H1 (cell line): ENCODE measurements around the gene LRRC17. TPM values are rescaled to one million over a fixed set of nuclear protein-coding genes. Genes with fewer than 3 reads are reported as not detected.

Experiments
- CTCF ChIA-PET: fragments of 300-600 bp; sonication (Branson Sonifier 250); formaldehyde crosslinking; loops from one replicate; lab custom pipeline; 2021; ENCODE audit not compliant: partially characterized antibody; lab: Charles Lee
- POLR2A ChIA-PET: fragments of 300-600 bp; sonication (Branson Sonifier 250); formaldehyde crosslinking; loops from one replicate; lab custom pipeline; 2021; ENCODE audit warnings: inconsistent platforms; ENCODE audit not compliant: partially characterized antibody; lab: Charles Lee
- DNase-seq, 2 experiments: peaks; one replicate each; pipeline versions ENCODE4 v3.0.0 to v3.0.0-alpha.2; 2010 to 2022; ENCODE audit warnings: low spot score in 2 of 2, low read depth in 1 of 2, mixed read lengths in 1 of 2
- FAIRE-seq: peaks from 2 replicates; lab custom pipeline; 2011; peaks lifted over from hg19 to GRCh38; lab: Jason Lieb, UNC
- H2AFZ ChIP-seq: 2 replicates; pipeline ENCODE4 v1.8.1; 2012; ENCODE audit warnings: low read length, inconsistent platforms
- H2AK5ac ChIP-seq: 2 replicates; pipeline ENCODE4 v1.6.1; 2013; ENCODE audit warnings: low read depth, low read length
- H2BK120ac ChIP-seq: replicated peaks from 2 replicates; pipeline ENCODE3; 2013; ENCODE audit warnings: low read depth, low read length, inconsistent platforms
- H2BK12ac ChIP-seq: 2 replicates; pipeline ENCODE4 v1.6.1; 2013; ENCODE audit warnings: low read depth, low read length
- H2BK15ac ChIP-seq: 2 replicates; pipeline ENCODE4 v1.6.1; 2013; ENCODE audit warnings: low read length
- H2BK20ac ChIP-seq: 2 replicates; pipeline ENCODE4 v1.6.1; 2013; ENCODE audit warnings: low read length
- H2BK5ac ChIP-seq: 2 replicates; pipeline ENCODE4 v1.6.1; 2013; ENCODE audit warnings: low read depth, low read length
- H3K14ac ChIP-seq: 2 replicates; pipeline ENCODE4 v1.6.1; 2013; ENCODE audit warnings: inconsistent platforms; ENCODE audit not compliant: insufficient read length
- H3K18ac ChIP-seq: 2 replicates; pipeline ENCODE4 v1.6.1; 2013; ENCODE audit warnings: low read length; ENCODE audit errors: extremely low read depth
- H3K23ac ChIP-seq: 2 replicates; pipeline ENCODE4 v1.6.1; 2013; ENCODE audit warnings: inconsistent platforms; ENCODE audit not compliant: insufficient read length
- H3K23me2 ChIP-seq: 2 replicates; pipeline ENCODE4 v1.6.1; 2013; ENCODE audit warnings: low read depth, low read length
- H3K27ac ChIP-seq: 2 replicates; pipeline ENCODE4 v1.6.1; 2011; ENCODE audit warnings: low read depth, low read length, inconsistent platforms
- H3K27me3 ChIP-seq, 4 experiments: replicated peaks in 1 of 4; 1 replicate in 1 of 4; 2 replicates in 3 of 4; pipeline versions ENCODE4 v1.6.1 to v1.8.1; 2011 to 2013; ENCODE audit warnings: low read length in 3 of 4, mild to moderate bottlenecking in 3 of 4, inconsistent platforms in 2 of 4, mixed read lengths in 2 of 4, moderate library complexity in 1 of 4; ENCODE audit not compliant: control insufficient read depth in 3 of 4, insufficient read depth in 3 of 4; ENCODE audit errors: extremely low read depth in 1 of 4
- H3K36me3 ChIP-seq, 4 experiments: 2 replicates each; pipeline versions ENCODE4 v1.6.1 to v1.8.1; 2011 to 2013; ENCODE audit warnings: mild to moderate bottlenecking in 4 of 4, low read length in 3 of 4, moderate library complexity in 2 of 4, control low read depth in 1 of 4, inconsistent platforms in 1 of 4; ENCODE audit not compliant: insufficient read depth in 4 of 4, control insufficient read depth in 2 of 4
- H3K4ac ChIP-seq: replicated peaks from 2 replicates; pipeline ENCODE3; 2013; ENCODE audit warnings: low read length, low read depth, mixed read lengths, inconsistent platforms; ENCODE audit not compliant: insufficient read length
- H3K4me1 ChIP-seq, 4 experiments: replicated peaks in 1 of 4; 1 replicate in 1 of 4; 2 replicates in 3 of 4; pipeline versions ENCODE4 v1.6.1 to v1.8.1; 2011 to 2013; ENCODE audit warnings: low read length in 3 of 4, inconsistent platforms in 2 of 4, mixed read lengths in 1 of 4; ENCODE audit not compliant: insufficient read depth in 4 of 4, control insufficient read depth in 3 of 4
- H3K4me2 ChIP-seq, 2 experiments: 2 replicates each; pipeline versions ENCODE4 v1.6.1 to v1.8.1; 2011 to 2013; ENCODE audit warnings: low read depth in 2 of 2, low read length in 2 of 2, control low read depth in 1 of 2, inconsistent platforms in 1 of 2, mild to moderate bottlenecking in 1 of 2; ENCODE audit not compliant: insufficient read depth in 1 of 2
- H3K4me3 ChIP-seq, 4 experiments: fragments of 200-600, 300-600 bp in 1 of 4; sonication (generic), shearing (Covaris generic), sonication (Bioruptor Twin) in 1 of 4; 2 replicates each; pipeline versions ENCODE4 v1.5.1 to v1.8.1; 2011 to 2016; ENCODE audit warnings: low read length in 4 of 4, low read depth in 3 of 4, control low read depth in 2 of 4, inconsistent platforms in 2 of 4, mild to moderate bottlenecking in 2 of 4, mixed read lengths in 1 of 4, moderate library complexity in 1 of 4; ENCODE audit not compliant: insufficient read depth in 2 of 4; ENCODE audit errors: extremely low read depth in 1 of 4
- H3K56ac ChIP-seq: replicated peaks from 2 replicates; pipeline ENCODE3; 2013; ENCODE audit warnings: low read depth, mild to moderate bottlenecking, mixed read lengths, low read length, inconsistent platforms; ENCODE audit not compliant: insufficient read length
- H3K79me1 ChIP-seq: 2 replicates; pipeline ENCODE4 v1.6.1; 2013; ENCODE audit warnings: low read depth, low read length, control low read depth
- H3K79me2 ChIP-seq, 2 experiments: 2 replicates each; pipeline versions ENCODE4 v1.6.1 to v1.8.1; 2012 to 2013; ENCODE audit warnings: low read length in 2 of 2, mild to moderate bottlenecking in 2 of 2, inconsistent platforms in 1 of 2; ENCODE audit not compliant: insufficient read depth in 2 of 2, control insufficient read depth in 1 of 2
- H3K9ac ChIP-seq, 4 experiments: replicated peaks in 1 of 4; 1 replicate in 1 of 4; 2 replicates in 3 of 4; pipeline versions ENCODE4 v1.6.1 to v1.8.1; 2011 to 2013; ENCODE audit warnings: low read depth in 3 of 4, low read length in 3 of 4, control low read depth in 2 of 4, mild to moderate bottlenecking in 2 of 4, moderate library complexity in 2 of 4, inconsistent platforms in 1 of 4; ENCODE audit errors: extremely low read depth in 1 of 4
- H3K9me3 ChIP-seq, 2 experiments: 2 replicates each; pipeline versions ENCODE4 v1.6.1 to v1.8.1; 2012 to 2013; ENCODE audit warnings: mild to moderate bottlenecking in 2 of 2, moderate library complexity in 2 of 2, control low read depth in 1 of 2, inconsistent platforms in 1 of 2, low read depth in 1 of 2, low read length in 1 of 2, mixed read lengths in 1 of 2; ENCODE audit not compliant: insufficient read depth in 2 of 2
- H4K20me1 ChIP-seq, 2 experiments: replicated peaks in 1 of 2; 2 replicates each; pipeline versions ENCODE3 to v1.8.1; 2011 to 2013; ENCODE audit warnings: inconsistent platforms in 2 of 2, low read length in 2 of 2, mild to moderate bottlenecking in 1 of 2; ENCODE audit not compliant: insufficient read depth in 2 of 2, control insufficient read depth in 1 of 2
- H4K5ac ChIP-seq: 2 replicates; pipeline ENCODE4 v1.6.1; 2013; ENCODE audit warnings: low read length, low read depth, mixed read lengths, inconsistent platforms; ENCODE audit not compliant: insufficient read length
- H4K8ac ChIP-seq: 2 replicates; pipeline ENCODE4 v1.8.0; 2013; ENCODE audit warnings: mild to moderate bottlenecking, moderate library complexity, low read length, inconsistent platforms; ENCODE audit not compliant: insufficient read depth; ENCODE audit errors: extremely low read depth
- H4K91ac ChIP-seq: replicated peaks from 2 replicates; pipeline ENCODE3; 2013; ENCODE audit warnings: low read length, mixed read lengths, inconsistent platforms; ENCODE audit not compliant: insufficient read length
- BCL11A ChIP-seq, 2 experiments: IDR thresholded peaks; one replicate each; pipeline ENCODE4 v1.6.1; 2011; ENCODE audit warnings: low read depth in 2 of 2, low read length in 2 of 2, mild to moderate bottlenecking in 2 of 2
- EP300 ChIP-seq, 2 experiments: IDR thresholded peaks; 1 replicate in 1 of 2; 2 replicates in 1 of 2; pipeline ENCODE4 v1.6.1; 2011 to 2012; ENCODE audit warnings: low read depth in 2 of 2, low read length in 2 of 2, mild to moderate bottlenecking in 2 of 2, borderline replicate concordance in 1 of 2, inconsistent platforms in 1 of 2, moderate library complexity in 1 of 2
- MAFK ChIP-seq: IDR thresholded peaks from 2 replicates; pipeline ENCODE4 v1.6.1; 2012; ENCODE audit warnings: low read depth, mild to moderate bottlenecking, improper control_type of control experiment, low read length
- RXRA ChIP-seq: IDR thresholded peaks from 2 replicates; pipeline ENCODE4 v1.6.1; 2011; ENCODE audit warnings: low read depth, mild to moderate bottlenecking, low read length, moderate library complexity; ENCODE audit not compliant: insufficient read depth
- TEAD4 ChIP-seq: IDR thresholded peaks from 2 replicates; pipeline ENCODE4 v1.6.1; 2012; ENCODE audit warnings: low read depth, low read length, inconsistent platforms, mixed read lengths
- WGBS, 2 experiments: shearing (Covaris generic) in 1 of 2; methylation state at CpG; one replicate each; pipeline versions ENCODE4 v1.1.6 to v1.1.7; 2013 to 2015; ENCODE audit warnings: low lambda C conversion rate in 2 of 2, mixed read lengths in 2 of 2, inconsistent platforms in 1 of 2, low coverage in 1 of 2, missing lambda C conversion rate in 1 of 2; ENCODE audit not compliant: insufficient replicate concordance in 2 of 2, insufficient coverage in 1 of 2, insufficient read length in 1 of 2; ENCODE audit errors: extremely low coverage in 1 of 2, missing lambda C conversion rate in 1 of 2; 5-methylcytosine and 5-hydroxymethylcytosine counted together
- polyA plus RNA-seq, 7 experiments: library from polyadenylated mRNA; depleted of rRNA in 3 of 7; stranded (reverse) in 5 of 7; unstranded in 2 of 7; fragments of >200 nt in 5 of 7; fragments of 200-250 nt in 2 of 7; gene quantifications; 1 replicate in 5 of 7; 2 replicates in 1 of 7; 4 replicates in 1 of 7; pipeline versions ENCODE4 v1.2.1 to v1.2.3, GENCODE V29; 2011 to 2013; ENCODE audit warnings: missing spikeins in 2 of 7, mixed read lengths in 2 of 7
- total RNA-seq: library from RNA; stranded (reverse); fragmentation: NEBNext Ultra II Directional; extraction: Animal tissue kit (Norgen Biotek cat#: 25700); gene quantifications from 2 replicates; pipeline ENCODE4 v1.2.1, GENCODE V29; 2021
- TF ChIP-seq, protein P1 (sequence below): IDR thresholded peaks from 2 replicates; pipeline ENCODE4 v1.6.1; 2012; ENCODE audit warnings: low read length, inconsistent platforms
- TF ChIP-seq, protein P2 (sequence below), 3 experiments: IDR thresholded peaks; 1 replicate in 2 of 3; 2 replicates in 1 of 3; pipeline versions ENCODE4 v1.5.1 to v1.6.1; 2011; ENCODE audit warnings: low read length in 3 of 3, mild to moderate bottlenecking in 3 of 3, inconsistent platforms in 2 of 3, low read depth in 1 of 3, moderate library complexity in 1 of 3; ENCODE audit not compliant: insufficient read depth in 1 of 3; ENCODE audit errors: control extremely low read depth in 1 of 3

LRRC17 gene
- total and polyA plus RNA-seq, 2 of the 8 experiments (the other 6 are each of a cell fraction or from before 2014, with no cell fraction given), result 3.0 TPM

DNA sequence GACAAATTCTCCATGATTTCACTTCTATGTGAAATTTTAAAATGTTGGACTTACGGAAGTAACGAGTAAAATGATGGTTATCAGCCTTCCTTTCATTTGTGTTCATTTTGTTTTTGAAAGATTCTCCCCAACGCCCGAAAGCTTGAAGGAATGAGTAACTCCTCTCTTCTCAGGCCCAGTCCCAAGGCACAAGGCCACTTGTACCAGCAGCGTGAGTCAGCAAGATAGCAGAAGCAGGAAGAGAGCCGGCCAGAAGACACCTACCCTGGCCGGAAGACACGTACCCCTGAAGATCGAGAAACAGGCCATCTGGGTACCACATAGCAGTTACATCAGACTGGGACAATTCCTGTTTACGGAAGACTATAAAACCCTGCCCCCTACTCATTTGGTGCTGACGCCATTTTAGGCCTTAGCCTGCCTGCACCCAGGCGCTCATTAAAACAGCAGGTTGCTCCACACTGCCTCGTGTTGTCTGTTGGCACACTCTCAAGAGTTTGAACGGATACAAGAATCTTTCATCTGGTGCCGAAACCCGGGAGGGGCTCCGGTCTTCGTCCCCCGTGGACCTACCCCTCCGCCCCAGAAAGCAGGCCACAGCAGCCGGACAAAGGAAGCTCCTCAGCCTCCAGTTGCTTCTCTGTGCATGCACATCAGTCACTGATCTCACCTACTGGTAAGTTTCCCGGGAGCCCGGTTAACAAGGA lies 60.4 kb downstream of the LRRC17 start:
- Histone ChIP-seq H4K20me1 (no peaks in the 10 kb centered on the region), H3K4me3 (no peak overlapping the region), H2BK15ac (no peak overlapping the region), H3K4ac (no peak overlapping the region), H3K23me2 (no peaks in the 10 kb centered on the region), H3K4me1 (no peaks in the 10 kb centered on the region), H4K8ac (no peak overlapping the region; the same call in 1 of the 2 replicates), H2BK20ac (0 out of 2 replicates have a peak overlapping the region, but pooled peaks have one; percentile 1), H3K27ac (no peak overlapping the region), H3K79me1 (no peaks in the 10 kb centered on the region), H2AFZ (0 out of 2 replicates have a peak overlapping the region, but pooled peaks have one; percentile 67), H3K56ac (no peak overlapping the region), H3K18ac (peak overlapping the region; percentile 48; the same call in 1 of the 2 replicates), H3K36me3 (no peaks in the 10 kb centered on the region), H2BK120ac (no peak overlapping the region), H3K27me3 (no peaks in the 10 kb centered on the region), H3K23ac (no peak overlapping the region), H3K14ac (no peak overlapping the region), H2BK12ac (0 out of 2 replicates have a peak overlapping the region, but pooled peaks have one; percentile 33), H3K4me2 (no peak overlapping the region), H3K79me2 (no peaks in the 10 kb centered on the region), H3K9ac (no peak overlapping the region), H3K9me3 (no peaks in the 10 kb centered on the region), H4K5ac (no peak overlapping the region), H2BK5ac (no peak overlapping the region), H2AK5ac (no peak overlapping the region; the same call in 1 of the 2 replicates), H4K91ac (no peak overlapping the region)
- ChIA-PET CTCF (interaction anchor here (0.6 to 1.4 kb wide), 2 partner anchors 9 to 89 kb away, joined by 4 read pairs; no protein-coding TSS in a partner anchor), POLR2A (no interaction called here)
- DNase-seq (no peak), FAIRE-seq (no peak)
- 90% methylated on average over 23 of the region's 23 CpGs; no CpG with 5 or more reads in 1 of the 2 experiments for WGBS, 2 experiments
- TF ChIP-seq BCL11A (IDR thresholded peaks at IDR 0.05; ENCODE audit: low read depth in 2 of 2, low read length in 2 of 2) (no peak), MAFK (no peak), RXRA (no peak), TEAD4 (no peak), EP300 (IDR thresholded peaks at IDR 0.05; ENCODE audit: borderline replicate concordance in 1 of 2, low read depth in 2 of 2, low read length in 2 of 2) (no peak)
- TF ChIP-seq, protein P1, sequence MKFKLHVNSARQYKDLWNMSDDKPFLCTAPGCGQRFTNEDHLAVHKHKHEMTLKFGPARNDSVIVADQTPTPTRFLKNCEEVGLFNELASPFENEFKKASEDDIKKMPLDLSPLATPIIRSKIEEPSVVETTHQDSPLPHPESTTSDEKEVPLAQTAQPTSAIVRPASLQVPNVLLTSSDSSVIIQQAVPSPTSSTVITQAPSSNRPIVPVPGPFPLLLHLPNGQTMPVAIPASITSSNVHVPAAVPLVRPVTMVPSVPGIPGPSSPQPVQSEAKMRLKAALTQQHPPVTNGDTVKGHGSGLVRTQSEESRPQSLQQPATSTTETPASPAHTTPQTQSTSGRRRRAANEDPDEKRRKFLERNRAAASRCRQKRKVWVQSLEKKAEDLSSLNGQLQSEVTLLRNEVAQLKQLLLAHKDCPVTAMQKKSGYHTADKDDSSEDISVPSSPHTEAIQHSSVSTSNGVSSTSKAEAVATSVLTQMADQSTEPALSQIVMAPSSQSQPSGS, result no peak
- TF ChIP-seq, protein P2, sequence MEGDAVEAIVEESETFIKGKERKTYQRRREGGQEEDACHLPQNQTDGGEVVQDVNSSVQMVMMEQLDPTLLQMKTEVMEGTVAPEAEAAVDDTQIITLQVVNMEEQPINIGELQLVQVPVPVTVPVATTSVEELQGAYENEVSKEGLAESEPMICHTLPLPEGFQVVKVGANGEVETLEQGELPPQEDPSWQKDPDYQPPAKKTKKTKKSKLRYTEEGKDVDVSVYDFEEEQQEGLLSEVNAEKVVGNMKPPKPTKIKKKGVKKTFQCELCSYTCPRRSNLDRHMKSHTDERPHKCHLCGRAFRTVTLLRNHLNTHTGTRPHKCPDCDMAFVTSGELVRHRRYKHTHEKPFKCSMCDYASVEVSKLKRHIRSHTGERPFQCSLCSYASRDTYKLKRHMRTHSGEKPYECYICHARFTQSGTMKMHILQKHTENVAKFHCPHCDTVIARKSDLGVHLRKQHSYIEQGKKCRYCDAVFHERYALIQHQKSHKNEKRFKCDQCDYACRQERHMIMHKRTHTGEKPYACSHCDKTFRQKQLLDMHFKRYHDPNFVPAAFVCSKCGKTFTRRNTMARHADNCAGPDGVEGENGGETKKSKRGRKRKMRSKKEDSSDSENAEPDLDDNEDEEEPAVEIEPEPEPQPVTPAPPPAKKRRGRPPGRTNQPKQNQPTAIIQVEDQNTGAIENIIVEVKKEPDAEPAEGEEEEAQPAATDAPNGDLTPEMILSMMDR (IDR thresholded peaks at IDR 0.05; ENCODE audit: control extremely low read depth in 1 of 3, insufficient read depth in 1 of 3, low read depth in 1 of 3, low read length in 3 of 3), result no peak
